NOMO-1 treated with DMSO at 0.1 percent for 48 hours (cell line): ENCODE data around the gene HPF1.
"Not testable (repeated sequence)": the region's sequence is repeated elsewhere in the genome, so short reads cannot be mapped to it uniquely, and the experiment has no call there.

Source experiments
- DNase-seq: peaks from one replicate; lab custom pipeline; 2025; ENCODE audit not compliant: unreplicated experiment; lab: John Stamatoyannopoulos, UW

HPF1 gene

GRCh38 chr4:169741569-169741968, 16.2 kb downstream of the HPF1 start:
- no peak for DNase-seq

GRCh38 chr4:169738604-169739003, 19.1 kb downstream of the HPF1 start:
- DNase-seq = not testable (repeated sequence)

- no peak for DNase-seq
These were observed 27.2 kb downstream of the HPF1 start for GRCh38 chr4:169730564-169730963.

GRCh38 chr4:169727616-169728015, 30.1 kb downstream of the HPF1 start:
- DNase-seq = no peak

GRCh38 chr4:169724260-169724659, 33.5 kb downstream of the HPF1 start:
- DNase-seq = no peak

GRCh38 chr4:169723207-169723965, 34.4 kb downstream of the HPF1 start:
- no peak for DNase-seq

GRCh38 chr4:169720529-169720928, 37.2 kb downstream of the HPF1 start:
- no peak for DNase-seq

- DNase-seq = no peak
These were observed 41.1 kb downstream of the HPF1 start for GRCh38 chr4:169716677-169717076.

- no peak for DNase-seq
These were observed 41.9 kb downstream of the HPF1 start for GRCh38 chr4:169715826-169716225.

- DNase-seq = no peak
These were observed 49.6 kb downstream of the HPF1 start for GRCh38 chr4:169707958-169708643.

GRCh38 chr4:169698331-169698730, 59.4 kb downstream of the HPF1 start:
- no peak for DNase-seq

- no peak for DNase-seq
These were observed 67.0 kb downstream of the HPF1 start for GRCh38 chr4:169690787-169691186.

GRCh38 chr4:169689681-169690080, 68.1 kb downstream of the HPF1 start:
- DNase-seq = no peak

- DNase-seq = peak; percentile 34
These were observed 75.2 kb downstream of the HPF1 start for GRCh38 chr4:169682372-169683047.
